Fibroblast of villous mesenchyme (primary cell): Measurements from ENCODE around the gene ACTN4. TPM values are rescaled to one million over a fixed set of nuclear protein-coding genes. Genes with fewer than 3 reads are reported as not detected.

Experiments
- DNase-seq: peaks from one replicate; pipeline ENCODE4 v3.0.0-alpha.2; 2010; ENCODE audit warnings: low read depth
- H3K4me3 ChIP-seq: 2 replicates; pipeline ENCODE4 v1.5.1; 2011; ENCODE audit warnings: low read depth, mild to moderate bottlenecking, low read length
- total RNA-seq: library from RNA; depleted of rRNA; stranded (reverse); fragments of >200 nt; gene quantifications from 2 replicates; pipeline ENCODE4 v1.2.3, GENCODE V29; 2012
- TF ChIP-seq, protein P1 (sequence below): IDR thresholded peaks from 2 replicates; pipeline ENCODE4 v1.5.1; 2012; ENCODE audit warnings: low read depth, mild to moderate bottlenecking, low read length; ENCODE audit not compliant: insufficient read depth

ACTN4 gene
- total RNA-seq, 1 donor, result 456 TPM

DNA sequence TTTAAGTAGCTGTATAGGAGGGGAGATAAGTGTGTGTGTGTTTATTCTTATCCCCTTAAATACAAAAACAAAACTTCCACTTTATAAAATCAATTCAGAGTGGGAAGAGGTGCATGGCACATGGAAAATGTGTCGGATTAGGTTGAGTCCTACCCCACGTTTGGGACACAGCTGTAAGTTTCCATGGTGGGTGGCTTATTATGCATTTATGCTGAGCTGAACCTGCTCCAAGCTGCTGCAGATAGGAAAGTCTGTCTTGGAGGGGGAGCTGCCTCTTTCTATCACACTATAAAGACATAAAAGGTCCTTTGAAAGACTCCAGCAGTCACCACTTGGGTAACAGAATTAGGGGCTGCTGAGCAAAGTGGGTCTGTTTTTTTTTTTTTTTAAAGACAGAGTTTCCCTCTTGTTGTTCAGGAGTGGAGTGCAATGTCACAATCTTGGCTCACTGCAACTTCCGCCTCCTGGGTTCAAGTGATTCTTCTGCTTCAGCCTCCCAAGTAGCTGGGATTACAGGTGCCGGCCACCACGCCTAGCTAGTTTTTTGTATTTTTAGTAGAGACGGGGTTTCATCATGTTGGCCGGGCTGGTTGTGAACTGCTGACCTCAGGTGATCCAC is 15.2 kb downstream of the ACTN4 start:
- no peak for DNase-seq
- TF ChIP-seq, protein P1, sequence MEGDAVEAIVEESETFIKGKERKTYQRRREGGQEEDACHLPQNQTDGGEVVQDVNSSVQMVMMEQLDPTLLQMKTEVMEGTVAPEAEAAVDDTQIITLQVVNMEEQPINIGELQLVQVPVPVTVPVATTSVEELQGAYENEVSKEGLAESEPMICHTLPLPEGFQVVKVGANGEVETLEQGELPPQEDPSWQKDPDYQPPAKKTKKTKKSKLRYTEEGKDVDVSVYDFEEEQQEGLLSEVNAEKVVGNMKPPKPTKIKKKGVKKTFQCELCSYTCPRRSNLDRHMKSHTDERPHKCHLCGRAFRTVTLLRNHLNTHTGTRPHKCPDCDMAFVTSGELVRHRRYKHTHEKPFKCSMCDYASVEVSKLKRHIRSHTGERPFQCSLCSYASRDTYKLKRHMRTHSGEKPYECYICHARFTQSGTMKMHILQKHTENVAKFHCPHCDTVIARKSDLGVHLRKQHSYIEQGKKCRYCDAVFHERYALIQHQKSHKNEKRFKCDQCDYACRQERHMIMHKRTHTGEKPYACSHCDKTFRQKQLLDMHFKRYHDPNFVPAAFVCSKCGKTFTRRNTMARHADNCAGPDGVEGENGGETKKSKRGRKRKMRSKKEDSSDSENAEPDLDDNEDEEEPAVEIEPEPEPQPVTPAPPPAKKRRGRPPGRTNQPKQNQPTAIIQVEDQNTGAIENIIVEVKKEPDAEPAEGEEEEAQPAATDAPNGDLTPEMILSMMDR, result no peak
- no peak overlapping the region for H3K4me3 ChIP-seq

DNA sequence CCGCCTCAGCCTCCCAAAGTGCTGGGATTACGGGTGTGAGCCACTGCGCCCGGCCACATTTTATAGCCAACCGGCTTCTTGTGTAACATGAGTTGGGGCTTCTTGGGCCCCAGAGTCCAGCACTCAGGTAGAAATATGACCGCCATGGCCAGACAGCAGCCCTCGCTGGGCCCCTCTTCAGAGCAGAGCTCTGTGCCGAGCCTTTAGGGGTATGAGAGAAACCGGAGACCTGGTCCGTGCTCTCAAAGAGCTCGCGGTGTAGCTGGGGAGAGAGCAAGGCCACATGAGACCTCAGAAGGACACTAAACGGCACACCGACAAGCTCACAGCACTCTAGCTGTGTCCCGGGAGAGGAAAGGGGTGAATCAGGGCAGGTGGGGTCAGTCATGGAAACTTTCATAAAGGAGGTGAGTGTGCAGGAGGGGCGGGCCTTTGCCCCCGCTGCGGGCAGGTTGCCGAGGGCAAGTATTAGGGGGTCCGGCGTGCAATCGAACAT is 15.8 kb downstream of the ACTN4 start:
- TF ChIP-seq, protein P1, result no peak
- no peak for DNase-seq

DNA sequence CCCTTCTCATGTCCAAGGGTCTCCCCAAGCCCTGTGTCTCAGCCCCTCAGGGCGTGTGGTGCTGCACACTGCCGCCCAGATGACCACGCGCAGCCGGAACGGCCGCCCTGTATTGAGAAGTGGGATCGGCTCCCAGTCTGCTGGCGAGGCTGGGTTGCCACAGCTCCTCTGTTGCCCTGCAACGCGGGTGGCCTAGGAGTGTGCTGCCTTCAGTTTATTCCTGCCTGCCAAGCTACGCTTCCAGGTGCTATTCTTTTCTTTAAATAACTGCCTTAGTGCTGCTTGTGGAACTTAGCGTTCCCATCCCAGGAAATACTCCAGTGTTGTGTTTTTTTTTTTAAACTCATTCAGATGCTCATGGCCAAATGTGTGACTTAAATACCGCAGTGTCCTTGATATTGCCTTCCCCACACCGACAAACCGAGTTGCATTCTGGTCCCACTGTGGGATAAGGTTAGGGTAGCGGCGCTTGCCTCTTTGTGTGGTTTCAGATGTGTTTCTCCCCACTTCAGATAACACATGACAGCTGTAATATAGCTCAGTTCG is 16.6 kb downstream of the ACTN4 start:
- H3K4me3 ChIP-seq, result no peak overlapping the region
- TF ChIP-seq, protein P1, result no peak
- DNase-seq, result no peak

More for the DNA sequence above, 15.8 kb downstream of the ACTN4 start:
- no peak overlapping the region for H3K4me3 ChIP-seq

DNA sequence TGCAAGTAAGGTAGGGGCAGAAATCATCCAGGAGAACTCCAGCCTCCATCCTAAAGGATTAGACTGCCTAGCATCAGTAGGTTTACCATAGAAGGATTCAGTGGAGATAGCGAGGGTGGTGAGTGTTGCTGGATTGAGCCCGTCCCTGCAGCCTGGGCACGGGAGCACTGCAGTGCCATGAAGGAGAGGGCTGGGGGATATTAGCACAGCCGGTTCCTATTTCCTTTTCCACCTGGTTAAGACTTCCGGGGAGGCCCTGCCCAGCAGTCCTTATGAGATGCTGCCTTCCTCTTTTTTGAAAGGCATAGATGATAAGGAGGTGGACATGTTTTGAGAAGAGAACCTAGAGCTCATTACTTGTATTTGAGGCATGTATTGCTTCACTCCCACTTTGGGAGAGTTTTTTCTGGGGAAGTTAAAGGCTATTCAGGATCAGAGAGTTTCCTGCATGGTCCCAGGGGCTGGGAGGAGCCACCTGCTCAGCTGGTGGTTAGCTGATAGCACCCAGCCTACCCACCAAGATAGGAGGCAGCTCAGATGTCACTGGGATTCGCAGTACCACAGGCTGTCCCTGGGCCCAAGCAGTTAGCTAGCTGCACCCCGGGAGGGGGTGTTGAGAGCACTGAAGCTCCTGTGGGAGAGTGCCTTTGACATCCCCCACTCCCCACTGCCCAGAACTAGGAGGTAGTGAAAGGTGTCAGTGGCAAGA is 17.2 kb downstream of the ACTN4 start:
- peak; percentile 66 for DNase-seq
- TF ChIP-seq, protein P1, result no peak

DNA sequence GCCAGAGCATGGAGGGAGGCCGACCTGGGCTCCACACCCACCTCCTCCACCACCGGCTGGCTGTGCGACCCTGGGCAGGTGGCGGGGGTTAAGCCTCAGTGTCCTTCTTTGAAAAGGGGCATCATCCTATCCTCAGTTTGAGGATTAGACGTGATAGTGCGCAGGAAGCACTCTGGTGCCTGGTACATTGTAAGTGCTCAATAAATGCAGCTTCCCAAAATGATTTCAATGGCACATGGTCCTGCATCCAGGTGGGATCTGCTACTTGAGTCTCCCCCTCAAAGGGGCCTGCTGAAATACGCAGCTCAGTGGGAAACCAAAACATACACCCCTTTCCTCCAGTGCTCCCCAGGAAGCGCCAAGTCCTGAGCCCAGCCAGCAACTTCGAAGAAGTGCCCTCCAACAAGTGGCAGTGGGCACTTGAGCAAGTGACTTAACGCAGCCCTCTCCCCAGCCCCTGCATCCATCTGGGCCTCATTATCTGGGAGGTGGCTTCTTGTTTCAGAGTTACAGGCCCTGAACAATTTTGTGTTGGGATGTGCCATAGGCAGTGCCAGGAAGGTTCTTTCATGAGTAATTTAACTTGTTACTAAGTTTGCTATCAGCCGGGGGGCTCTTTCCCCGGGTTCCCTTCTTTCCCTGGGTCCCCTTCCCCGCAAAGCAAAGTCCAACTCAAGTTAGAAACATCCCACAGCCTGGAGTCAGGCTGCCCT is 17.9 kb downstream of the ACTN4 start:
- TF ChIP-seq, protein P1, result no peak
- no peak for DNase-seq
- H3K4me3 ChIP-seq, result no peak overlapping the region

More for the DNA sequence above, 17.2 kb downstream of the ACTN4 start:
- H3K4me3 ChIP-seq, result no peak overlapping the region

DNA sequence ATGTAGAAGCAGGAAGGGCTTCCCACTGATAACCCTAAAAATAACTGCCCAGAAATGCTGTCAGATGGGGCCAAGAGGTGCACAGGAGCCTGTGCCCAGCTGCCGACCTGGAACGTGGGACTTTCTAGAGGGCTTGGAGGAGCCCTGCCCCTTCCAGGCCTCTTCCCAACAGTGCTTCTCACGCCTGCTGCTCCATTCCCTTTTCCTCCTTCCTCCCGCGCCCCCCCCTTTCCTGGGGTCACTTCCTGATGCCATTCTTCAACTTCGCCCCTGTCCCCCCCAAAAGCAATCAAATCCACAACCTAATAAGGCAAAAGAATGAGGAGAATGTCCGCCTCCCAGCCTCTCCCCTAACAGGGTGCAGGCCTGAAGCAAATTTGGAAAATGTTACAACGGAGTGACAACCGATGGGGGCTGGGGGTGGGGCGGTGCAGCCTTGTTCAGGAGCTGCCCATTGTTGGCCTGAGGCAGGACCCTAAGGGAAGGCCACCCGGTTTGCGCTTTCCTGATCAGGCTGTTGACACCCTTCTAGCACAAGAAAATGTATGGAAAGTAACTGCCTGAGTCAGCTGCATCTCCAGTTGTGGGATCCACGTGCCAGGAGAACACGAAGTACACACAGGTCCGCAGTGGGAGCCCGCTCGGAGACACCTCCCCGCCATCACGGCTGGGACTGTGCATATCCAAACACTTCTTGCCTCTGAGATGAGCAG is 18.7 kb downstream of the ACTN4 start:
- TF ChIP-seq, protein P1, result no peak
- DNase-seq, result peak; percentile 83
- no peak overlapping the region for H3K4me3 ChIP-seq
